CD4-positive, alpha-beta T cell treated with Interleukin-17A for 1 hour (primary cell): ENCODE data around the gene PCDHB8.
"Not testable (repeated sequence)": the region's sequence is repeated elsewhere in the genome, so short reads cannot be mapped to it uniquely, and the experiment has no call there.

Source experiments
- DNase-seq: peaks from one replicate; pipeline ENCODE4 v3.0.0-alpha.2; 2020

Gene PCDHB8

DNA sequence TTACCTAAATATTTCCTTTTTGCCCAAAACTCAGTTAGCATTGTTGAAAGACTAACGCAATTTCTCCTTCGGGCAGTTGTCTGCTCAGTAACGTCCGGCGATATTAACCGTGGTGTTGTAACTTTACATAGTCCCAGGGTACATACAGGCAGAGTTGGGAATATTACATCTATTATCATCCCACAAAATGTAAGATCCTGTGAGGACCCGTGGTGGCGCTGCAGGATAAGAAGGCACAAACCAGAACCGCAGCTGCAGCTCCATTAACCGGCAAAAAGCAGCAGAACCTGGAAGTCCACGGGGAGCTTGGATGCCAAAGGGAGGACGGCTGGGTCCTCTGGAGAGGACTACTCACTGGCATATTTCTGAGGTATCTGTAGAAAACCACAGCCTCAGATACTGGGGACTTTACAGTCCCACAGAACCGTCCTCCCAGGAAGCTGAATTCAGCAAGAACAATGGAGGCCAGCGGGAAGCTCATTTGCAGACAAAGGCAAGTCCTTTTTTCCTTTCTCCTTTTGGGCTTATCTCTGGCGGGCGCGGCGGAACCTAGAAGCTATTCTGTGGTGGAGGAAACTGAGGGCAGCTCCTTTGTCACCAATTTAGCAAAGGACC is at the start of gene PCDHB8:
TSS of gene PCDHB8 (plus strand) at position 214 of the 615 bp plus-strand sequence. CDS start at position 459, 245 bp downstream.
- not testable (repeated sequence) for DNase-seq

DNA sequence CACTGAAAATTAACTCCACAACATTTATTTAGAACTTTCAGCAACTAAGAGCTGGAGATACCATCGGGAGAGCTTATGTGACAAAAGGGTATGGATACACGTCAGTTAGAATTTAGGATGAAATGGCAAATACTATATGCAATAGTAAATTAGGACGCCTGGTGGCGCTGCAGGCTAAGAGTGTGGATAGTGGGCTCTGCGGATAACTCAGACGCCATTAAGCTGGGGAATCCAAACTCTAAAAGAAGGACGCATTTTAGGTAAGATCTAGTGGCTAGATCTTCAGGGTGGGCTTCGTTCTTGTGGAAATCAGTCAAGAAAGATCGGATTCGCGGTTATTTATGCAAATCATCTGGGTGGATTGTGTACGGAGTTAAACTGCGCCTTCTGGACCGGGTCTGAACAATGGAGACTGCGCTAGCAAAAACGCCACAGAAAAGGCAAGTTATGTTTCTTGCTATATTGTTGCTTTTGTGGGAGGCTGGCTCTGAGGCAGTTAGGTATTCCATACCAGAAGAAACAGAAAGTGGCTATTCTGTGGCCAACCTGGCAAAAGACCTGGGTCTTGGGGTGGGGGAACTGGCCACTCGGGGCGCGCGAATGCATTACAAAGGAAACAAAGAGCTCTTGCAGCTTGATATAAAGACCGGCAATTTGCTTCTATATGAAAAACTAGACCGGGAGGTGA is 42.4 kb upstream of the PCDHB8 start, which contains the start of gene PCDHB5:
TSS of gene PCDHB5 (plus strand) at position 177 of the 688 bp plus-strand sequence. CDS start at position 406, 229 bp downstream.
- DNase-seq = no peak

DNA sequence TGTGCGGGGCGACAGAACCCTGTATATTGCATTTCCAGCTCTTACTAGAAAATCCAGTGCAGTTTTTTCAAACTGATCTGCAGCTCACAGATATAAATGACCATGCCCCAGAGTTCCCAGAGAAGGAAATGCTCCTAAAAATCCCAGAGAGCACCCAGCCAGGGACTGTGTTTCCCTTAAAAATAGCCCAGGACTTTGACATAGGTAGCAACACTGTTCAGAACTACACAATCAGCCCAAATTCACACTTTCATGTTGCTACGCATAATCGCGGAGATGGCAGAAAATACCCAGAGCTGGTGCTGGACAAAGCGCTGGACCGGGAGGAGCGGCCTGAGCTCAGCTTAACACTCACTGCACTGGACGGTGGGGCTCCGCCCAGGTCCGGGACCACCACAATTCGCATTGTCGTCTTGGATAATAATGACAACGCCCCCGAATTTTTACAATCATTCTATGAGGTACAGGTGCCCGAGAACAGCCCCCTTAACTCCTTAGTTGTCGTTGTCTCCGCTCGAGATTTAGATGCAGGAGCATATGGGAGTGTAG is 41.8 kb upstream of the PCDHB8 start:
- no peak for DNase-seq

GRCh38 chr5:141137346-141137745 is 40.2 kb upstream of the PCDHB8 start:
- not testable (repeated sequence) for DNase-seq

DNA sequence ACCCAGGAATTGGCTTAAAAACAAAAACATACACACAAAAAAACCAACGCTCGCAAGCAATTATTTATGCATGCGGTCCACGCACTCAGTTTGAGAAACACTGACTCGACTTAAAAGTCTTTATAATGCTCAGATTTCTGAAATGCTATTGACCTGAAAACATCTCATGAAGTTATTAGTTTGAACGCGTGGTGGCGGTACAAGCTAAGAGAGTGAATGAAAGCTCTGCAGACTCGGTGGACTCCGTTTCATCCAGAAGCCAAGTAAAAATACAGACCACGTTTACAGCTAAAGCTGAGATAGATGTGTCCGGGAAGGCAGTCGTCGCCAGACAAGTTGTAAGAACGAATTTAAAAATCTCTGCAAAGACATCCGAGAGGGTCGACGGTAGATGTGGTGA is 27.8 kb upstream of the PCDHB8 start, which contains the start of gene PCDHB6:
TSS of gene PCDHB6 (plus strand) at position 246 of the 400 bp plus-strand sequence. CDS start 201 bp downstream, outside the sequence.
- DNase-seq = no peak

DNA sequence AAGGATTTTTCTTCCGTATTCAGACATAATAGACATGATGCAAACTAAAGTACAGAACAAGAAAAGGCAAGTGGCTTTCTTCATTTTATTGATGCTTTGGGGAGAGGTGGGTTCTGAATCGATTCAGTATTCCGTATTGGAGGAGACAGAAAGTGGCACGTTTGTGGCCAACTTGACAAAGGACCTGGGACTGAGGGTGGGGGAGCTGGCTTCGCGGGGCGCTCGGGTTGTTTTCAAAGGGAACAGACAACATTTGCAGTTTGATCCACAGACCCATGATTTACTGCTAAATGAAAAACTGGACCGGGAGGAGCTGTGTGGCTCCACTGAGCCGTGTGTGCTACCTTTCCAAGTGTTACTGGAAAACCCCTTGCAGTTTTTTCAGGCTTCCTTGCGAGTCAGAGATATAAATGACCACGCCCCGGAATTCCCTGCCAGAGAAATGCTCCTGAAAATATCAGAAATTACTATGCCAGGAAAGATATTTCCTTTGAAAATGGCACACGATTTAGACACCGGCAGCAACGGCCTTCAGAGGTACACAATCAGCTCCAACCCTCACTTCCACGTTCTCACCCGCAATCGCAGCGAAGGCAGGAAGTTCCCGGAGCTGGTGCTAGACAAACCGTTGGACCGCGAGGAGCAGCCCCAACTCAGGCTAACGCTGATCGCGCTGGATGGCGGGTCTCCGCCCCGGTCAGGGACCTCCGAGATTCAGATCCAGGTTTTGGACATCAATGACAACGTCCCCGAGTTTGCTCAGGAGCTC is 27.2 kb upstream of the PCDHB8 start:
- no peak for DNase-seq

DNA sequence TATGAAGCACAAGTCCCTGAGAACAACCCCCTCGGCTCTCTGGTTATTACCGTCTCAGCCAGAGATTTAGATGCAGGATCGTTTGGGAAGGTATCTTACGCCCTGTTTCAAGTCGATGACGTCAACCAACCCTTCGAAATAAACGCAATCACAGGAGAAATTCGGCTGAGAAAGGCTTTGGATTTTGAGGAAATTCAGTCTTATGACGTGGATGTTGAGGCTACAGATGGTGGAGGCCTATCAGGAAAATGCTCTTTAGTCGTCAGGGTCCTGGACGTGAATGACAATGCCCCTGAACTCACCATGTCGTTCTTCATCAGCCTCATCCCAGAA is 26.6 kb upstream of the PCDHB8 start:
- no peak for DNase-seq

GRCh38 chr5:141151632-141152031 is 26.0 kb upstream of the PCDHB8 start:
- DNase-seq = not testable (repeated sequence)

DNA sequence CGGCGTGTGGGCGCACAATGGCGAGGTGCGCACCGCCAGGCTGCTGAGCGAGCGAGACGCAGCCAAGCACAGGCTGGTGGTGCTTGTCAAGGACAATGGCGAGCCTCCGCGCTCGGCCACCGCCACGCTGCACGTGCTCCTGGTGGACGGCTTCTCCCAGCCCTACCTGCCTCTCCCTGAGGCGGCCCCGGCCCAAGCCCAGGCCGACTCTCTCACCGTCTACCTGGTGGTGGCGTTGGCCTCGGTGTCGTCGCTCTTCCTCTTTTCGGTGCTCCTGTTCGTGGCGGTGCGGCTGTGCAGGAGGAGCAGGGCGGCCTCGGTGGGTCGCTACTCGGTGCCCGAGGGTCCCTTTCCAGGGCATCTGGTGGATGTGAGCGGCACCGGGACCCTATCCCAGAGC is 25.5 kb upstream of the PCDHB8 start:
- not testable (repeated sequence) for DNase-seq

- DNase-seq = no peak
Observed at GRCh38 chr5:141155540-141156374, 21.8 kb upstream of the PCDHB8 start.

DNA sequence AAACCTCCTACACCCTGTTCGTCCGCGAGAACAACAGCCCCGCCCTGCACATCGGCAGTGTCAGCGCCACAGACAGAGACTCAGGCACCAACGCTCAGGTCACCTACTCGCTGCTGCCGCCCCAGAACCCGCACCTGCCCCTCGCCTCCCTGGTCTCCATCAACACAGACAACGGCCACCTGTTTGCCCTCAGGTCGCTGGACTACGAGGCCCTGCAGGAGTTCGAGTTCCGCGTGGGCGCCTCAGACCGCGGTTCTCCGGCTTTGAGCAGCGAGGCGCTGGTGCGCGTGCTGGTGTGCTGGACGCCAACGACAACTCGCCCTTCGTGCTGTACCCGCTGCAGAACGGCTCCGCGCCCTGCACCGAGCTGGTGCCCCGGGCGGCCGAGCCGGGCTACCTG is 20.2 kb upstream of the PCDHB8 start:
- not testable (repeated sequence) for DNase-seq

DNA sequence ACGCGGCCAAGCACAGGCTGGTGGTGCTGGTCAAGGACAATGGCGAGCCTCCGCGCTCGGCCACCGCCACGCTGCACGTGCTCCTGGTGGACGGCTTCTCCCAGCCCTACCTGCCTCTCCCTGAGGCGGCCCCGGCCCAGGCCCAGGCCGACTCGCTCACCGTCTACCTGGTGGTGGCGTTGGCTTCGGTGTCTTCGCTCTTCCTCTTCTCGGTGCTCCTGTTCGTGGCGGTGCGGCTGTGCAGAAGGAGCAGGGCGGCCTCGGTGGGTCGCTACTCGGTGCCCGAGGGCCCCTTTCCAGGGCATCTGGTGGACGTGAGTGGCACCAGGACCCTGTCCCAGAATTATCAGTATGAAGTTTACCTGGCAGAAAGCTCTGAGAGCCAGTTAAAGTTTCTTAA is 19.7 kb upstream of the PCDHB8 start:
- DNase-seq = not testable (repeated sequence)

DNA sequence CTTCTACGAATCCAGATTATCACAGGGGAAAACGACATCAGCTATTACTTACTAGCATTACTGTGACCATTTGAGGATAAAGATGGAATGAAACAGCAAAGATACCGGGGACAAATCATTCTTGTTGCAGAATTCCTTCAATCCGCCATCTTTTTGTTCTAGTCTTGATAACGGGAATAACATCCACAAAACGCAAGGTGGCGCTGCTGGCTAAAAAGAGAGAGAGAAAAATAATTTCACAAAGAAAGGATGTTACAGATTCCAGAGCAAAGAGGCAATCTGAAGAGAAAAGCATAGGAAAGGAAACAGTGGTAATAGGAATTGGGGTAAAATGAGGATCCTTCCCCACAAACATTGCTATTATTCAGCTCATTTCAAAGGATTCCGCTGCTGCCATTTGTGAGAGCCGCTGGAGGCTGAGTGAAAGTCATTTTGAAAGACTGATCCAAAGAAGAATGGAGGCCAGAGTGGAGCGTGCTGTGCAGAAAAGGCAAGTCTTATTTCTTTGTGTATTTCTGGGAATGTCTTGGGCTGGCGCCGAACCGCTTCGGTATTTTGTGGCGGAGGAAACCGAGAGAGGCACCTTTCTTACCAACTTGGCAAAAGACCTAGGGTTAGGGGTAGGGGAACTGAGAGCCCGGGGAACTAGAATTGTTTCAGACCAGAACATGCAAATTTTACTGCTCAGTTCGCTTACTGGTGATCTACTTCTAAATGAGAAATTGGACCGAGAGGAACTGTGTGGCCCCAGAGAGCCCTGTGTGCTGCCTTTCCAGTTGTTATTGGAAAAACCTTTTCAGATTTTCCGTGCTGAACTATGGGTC is 5.0 kb upstream of the PCDHB8 start, which contains the start of gene PCDHB7:
TSS of gene PCDHB7 (plus strand) at position 264 of the 824 bp plus-strand sequence. CDS start at position 456, 192 bp downstream.
- DNase-seq = peak; percentile 27

DNA sequence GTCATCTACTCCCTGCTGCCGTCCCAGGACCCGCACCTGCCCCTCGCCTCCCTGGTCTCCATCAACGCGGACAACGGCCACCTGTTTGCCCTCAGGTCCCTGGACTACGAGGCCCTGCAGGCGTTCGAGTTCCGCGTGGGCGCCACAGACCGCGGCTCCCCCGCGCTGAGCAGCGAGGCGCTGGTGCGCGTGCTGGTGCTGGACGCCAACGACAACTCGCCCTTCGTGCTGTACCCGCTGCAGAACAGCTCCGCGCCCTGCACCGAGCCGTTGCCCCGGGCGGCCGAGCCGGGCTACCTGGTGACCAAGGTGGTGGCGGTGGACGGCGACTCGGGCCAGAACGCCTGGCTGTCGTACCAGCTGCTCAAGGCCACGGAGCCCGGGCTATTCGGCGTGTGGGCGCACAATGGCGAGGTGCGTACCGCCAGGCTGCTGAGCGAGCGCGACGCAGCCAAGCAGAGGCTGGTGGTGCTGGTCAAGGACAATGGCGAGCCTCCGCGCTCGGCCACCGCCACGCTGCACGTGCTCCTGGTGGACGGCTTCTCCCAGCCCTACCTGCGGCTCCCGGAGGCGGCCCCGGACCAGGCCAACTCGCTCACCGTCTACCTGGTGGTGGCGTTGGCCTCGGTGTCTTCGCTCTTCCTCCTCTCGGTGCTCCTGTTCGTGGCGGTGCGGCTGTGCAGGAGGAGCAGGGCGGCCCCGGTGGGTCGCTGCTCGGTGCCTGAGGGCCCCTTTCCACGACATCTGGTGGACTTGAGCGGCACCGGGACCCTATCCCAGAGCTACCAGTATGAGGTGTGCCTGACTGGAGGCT is 3.1 kb upstream of the PCDHB8 start:
- not testable (repeated sequence) for DNase-seq

- DNase-seq = no peak
Observed at GRCh38 chr5:141175933-141176332, 1.7 kb upstream of the PCDHB8 start.

- DNase-seq = not testable (repeated sequence)
Observed at GRCh38 chr5:141179371-141179770, 1.8 kb downstream of the PCDHB8 start.

DNA sequence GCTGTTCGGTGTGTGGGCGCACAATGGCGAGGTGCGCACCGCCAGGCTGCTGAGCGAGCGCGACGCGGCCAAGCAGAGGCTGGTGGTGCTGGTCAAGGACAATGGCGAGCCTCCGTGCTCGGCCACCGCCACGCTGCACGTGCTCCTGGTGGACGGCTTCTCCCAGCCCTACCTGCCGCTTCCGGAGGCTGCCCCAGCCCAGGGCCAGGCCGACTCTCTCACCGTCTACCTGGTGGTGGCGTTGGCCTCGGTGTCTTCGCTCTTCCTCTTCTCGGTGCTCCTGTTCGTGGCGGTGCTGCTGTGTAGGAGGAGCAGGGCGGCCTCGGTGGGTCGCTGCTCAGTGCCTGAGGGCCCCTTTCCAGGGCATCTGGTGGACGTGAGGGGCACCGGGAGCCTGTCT is 2.3 kb downstream of the PCDHB8 start:
- DNase-seq = not testable (repeated sequence)

- no peak for DNase-seq
Observed at GRCh38 chr5:141180313-141180712, 2.7 kb downstream of the PCDHB8 start.

- DNase-seq = no peak
Observed at GRCh38 chr5:141182248-141182647, 4.7 kb downstream of the PCDHB8 start, which contains the start of gene PCDHB16. PCDHB16 (plus strand) TSS chr5:141182387; CDS start chr5:141182560, 173 bp downstream.
